ENCODE results near the gene BCAR1.
A peak's percentile ranks its signal among the peaks of the same experiment; 100 is the strongest.

Gene BCAR1

GRCh38 chr16:75239542-75240122 is 11.8 kb downstream of the BCAR1 start:
- TF ChIP-seq, protein P1, sequence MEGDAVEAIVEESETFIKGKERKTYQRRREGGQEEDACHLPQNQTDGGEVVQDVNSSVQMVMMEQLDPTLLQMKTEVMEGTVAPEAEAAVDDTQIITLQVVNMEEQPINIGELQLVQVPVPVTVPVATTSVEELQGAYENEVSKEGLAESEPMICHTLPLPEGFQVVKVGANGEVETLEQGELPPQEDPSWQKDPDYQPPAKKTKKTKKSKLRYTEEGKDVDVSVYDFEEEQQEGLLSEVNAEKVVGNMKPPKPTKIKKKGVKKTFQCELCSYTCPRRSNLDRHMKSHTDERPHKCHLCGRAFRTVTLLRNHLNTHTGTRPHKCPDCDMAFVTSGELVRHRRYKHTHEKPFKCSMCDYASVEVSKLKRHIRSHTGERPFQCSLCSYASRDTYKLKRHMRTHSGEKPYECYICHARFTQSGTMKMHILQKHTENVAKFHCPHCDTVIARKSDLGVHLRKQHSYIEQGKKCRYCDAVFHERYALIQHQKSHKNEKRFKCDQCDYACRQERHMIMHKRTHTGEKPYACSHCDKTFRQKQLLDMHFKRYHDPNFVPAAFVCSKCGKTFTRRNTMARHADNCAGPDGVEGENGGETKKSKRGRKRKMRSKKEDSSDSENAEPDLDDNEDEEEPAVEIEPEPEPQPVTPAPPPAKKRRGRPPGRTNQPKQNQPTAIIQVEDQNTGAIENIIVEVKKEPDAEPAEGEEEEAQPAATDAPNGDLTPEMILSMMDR (conservative IDR thresholded peaks at IDR 0.05; ENCODE audit: low read depth, low read length), result no peak
- DNase-seq (ENCODE audit: low read depth), result no peak
- no peak overlapping the region for H3K4me3 ChIP-seq (ENCODE audit: low read length)

DNA sequence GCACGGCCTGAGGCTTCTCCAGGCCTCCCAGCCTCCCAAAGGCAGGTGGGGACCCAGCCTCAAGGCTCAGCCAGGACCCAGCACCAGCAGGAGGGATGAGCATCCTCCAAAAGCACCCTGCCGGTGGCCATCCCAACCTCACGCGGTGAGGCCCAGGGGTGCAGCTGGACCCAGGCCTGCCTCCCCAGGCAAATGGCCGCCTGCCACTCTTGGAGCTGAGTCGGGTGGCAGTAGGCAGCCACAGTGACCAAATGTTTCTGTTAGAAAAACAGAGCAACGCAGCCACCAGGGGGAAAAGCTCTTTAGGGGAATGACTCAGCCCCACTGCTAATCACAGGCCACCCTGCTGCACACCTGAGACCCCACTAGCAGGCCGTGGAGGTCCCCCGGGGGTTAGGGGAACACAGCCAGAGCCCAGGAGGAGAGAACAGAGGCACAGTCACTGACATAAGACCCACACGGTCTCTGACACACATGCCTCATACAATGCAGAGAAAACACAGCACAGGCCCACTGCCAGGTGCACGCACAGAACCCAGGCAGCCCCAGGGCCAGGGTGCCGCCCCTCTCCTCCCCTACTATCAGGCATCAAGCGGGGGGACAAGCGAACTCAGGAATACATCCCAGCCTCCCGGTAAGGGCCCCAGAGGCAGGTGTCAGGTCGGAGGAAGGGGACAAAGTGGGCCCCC is 12.4 kb downstream of the BCAR1 start:
- no peak for DNase-seq (ENCODE audit: low read depth)
- H3K4me3 ChIP-seq (ENCODE audit: low read length), result no peak overlapping the region
- TF ChIP-seq, protein P1 (conservative IDR thresholded peaks at IDR 0.05; ENCODE audit: low read depth, low read length), result peak; percentile 32

DNA sequence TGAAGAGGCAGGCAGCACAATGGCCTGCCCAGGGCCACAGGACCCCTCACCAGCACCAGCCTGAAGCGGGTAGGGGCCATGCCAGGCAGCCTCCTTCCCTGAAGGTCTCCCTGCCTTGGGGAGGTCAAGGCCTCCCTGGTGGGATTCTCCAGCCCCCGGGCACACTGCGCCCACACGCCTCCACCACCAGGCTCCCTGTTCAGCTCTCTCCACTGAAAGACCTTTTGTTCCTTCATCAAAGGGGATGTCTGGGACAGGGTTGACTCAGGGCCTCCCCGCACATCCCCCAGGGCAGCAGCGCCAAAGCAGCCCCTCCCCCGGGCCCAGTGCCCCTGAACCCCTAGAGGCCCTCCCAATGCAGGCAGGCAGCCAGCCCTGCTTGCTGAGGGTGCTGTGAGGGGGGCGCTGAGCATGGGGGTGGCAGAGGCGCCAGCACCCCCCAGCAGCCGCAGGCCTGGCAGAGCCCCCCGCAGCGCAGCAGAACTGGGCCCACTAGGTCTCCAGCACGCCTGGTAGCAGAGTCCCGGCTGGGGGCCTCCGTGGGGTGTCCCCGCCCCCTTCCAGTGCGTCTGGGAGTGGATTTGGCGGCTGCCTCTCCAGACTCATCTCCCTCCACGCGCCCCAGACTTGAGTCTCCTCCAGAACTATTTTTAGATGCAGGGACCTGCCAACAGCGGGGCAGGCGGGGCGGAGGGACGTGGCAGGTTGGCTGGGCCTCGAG is 13.1 kb downstream of the BCAR1 start:
- TF ChIP-seq, protein P1 (conservative IDR thresholded peaks at IDR 0.05; ENCODE audit: low read depth, low read length), result no peak
- DNase-seq (ENCODE audit: low read depth), result peak; percentile 76
- H3K4me3 ChIP-seq (ENCODE audit: low read length), result no peak overlapping the region

DNA sequence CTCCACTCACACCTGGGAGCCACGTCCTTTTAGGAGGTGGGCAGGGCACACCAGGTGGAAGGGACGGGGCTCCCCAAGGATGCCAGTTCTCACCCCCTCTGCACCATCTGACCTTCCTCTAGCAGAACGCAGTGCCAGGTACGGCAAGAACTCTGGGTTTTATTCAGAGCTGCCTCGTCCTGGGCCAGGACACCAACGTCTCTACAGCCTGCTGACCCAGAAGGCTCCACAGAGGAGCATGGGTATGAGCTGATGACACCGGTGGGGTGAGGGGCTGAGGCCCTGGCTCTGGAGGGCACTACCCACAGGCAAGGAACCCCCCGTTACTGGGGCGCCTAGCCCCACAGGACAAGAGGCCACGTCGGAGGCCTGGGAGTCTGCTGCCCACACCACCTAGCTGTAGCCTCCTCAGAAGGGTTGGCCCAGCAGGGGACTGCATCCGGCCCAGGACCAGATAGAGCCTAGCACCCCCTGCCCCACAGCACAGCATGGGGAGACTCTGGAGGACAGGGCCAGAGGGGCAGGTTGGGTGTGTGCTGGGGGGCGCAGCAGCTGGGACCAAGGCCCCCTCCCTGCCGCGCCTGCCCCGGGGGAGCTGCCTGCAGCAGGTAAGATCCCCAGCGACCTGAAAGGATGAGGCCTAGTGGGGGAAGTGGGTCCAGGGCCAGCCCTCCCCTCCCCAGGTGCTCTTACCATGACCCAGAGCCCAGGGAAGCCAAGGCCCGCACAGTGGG is 13.9 kb downstream of the BCAR1 start:
- TF ChIP-seq, protein P1 (conservative IDR thresholded peaks at IDR 0.05; ENCODE audit: low read depth, low read length), result no peak
- no peak overlapping the region for H3K4me3 ChIP-seq (ENCODE audit: low read length)
- no peak for DNase-seq (ENCODE audit: low read depth)

- no peak overlapping the region for H3K4me3 ChIP-seq (ENCODE audit: low read length)
- no peak for DNase-seq (ENCODE audit: low read depth)
Observed at GRCh38 chr16:75236736-75237397, 14.6 kb downstream of the BCAR1 start.

GRCh38 chr16:75236232-75236631 is 15.2 kb downstream of the BCAR1 start:
- DNase-seq (ENCODE audit: low read depth), result no peak
- H3K4me3 ChIP-seq (ENCODE audit: low read length), result no peak overlapping the region
- TF ChIP-seq, protein P1 (conservative IDR thresholded peaks at IDR 0.05; ENCODE audit: low read depth, low read length), result no peak

More at GRCh38 chr16:75236736-75237397, 14.6 kb downstream of the BCAR1 start:
- TF ChIP-seq, protein P1 (conservative IDR thresholded peaks at IDR 0.05; ENCODE audit: low read depth, low read length), result no peak
